GDM1 (cell line): ENCODE data around the gene SRL.

ENCODE experiments used
- DNase-seq: peaks from one replicate; lab custom pipeline; 2025; lab: John Stamatoyannopoulos, UW

SRL gene

DNA sequence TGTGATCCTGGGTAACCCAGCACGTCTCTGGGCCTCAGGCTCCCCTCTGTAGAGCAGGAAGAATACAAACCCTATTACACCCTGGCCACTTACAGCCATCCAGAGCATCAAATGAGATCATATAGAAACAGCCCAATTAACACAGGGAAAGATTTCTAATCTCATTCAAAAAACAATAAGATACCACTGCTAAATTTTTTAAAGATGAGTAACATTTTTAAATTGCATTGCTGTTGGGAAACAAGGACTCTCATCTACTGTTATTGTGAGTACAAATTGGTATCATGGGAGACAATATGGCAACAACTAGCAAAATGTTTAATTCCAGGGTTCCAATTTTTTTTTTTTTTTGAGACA, 41.1 kb downstream of the SRL start:
- DNase-seq, result no peak

GRCh38 chr16:4200000-4200780, 41.7 kb downstream of the SRL start:
- DNase-seq, result peak; percentile 39

DNA sequence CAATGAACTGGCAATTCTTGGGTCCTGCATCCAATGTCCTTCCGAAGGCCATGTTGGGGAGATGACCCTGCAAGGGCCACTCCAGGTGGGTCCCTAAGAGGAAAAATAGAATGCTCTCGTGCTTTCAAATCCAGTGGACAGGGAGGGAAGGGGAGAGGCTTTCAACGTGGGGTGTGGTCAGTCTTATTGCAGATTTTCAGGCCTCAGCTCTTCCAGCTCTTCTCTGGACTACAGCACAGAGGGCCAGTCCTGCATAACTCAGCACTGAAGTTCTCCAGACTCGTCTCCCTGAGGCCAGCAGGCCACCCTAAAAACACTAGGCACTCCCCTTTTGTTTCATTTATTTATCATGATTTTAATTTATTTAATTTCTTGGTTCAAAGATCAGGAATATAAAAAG, 43.1 kb downstream of the SRL start:
- no peak for DNase-seq

- peak; percentile 27 for DNase-seq
Observed at GRCh38 chr16:4194661-4195060, 47.2 kb downstream of the SRL start.

DNA sequence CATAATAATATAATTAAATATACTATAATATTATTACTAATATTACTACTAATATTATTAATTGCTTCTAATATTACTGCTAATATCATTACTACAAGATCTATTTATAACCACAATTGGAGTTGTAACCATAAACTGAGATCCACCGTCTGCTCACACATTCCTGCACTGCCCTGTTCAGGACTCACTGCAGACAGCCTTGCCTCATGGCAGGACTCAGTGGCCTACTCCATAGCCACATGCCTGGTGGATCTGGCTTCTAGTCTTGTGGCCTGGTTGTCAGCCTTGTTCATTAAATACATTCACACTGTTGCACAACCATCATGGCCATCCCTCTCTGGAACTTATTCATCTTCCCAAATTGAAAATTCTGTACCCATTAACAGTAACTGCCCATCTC, 48.0 kb downstream of the SRL start:
- no peak for DNase-seq

DNA sequence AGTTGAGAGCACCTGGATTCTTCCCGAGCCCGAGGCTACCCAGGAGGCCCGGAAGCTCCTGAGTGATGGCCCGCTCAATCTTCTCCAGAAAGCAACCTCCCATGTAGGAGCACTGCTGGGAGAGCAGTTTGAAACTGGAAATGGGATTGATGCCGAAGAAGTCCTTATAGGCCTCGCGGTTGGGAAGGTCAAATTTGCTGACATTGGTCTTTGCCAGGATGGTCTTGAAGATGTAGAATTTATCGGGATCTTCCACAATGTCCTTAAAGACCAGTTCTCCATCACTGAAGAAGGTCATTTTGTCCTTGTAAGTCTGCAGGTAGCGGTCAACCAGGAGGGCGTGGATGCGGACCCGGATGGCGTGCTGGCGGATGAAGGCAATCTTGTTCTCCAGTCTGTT, 49.7 kb downstream of the SRL start:
- no peak for DNase-seq

GRCh38 chr16:4190712-4191333, 51.1 kb downstream of the SRL start:
- no peak for DNase-seq

DNA sequence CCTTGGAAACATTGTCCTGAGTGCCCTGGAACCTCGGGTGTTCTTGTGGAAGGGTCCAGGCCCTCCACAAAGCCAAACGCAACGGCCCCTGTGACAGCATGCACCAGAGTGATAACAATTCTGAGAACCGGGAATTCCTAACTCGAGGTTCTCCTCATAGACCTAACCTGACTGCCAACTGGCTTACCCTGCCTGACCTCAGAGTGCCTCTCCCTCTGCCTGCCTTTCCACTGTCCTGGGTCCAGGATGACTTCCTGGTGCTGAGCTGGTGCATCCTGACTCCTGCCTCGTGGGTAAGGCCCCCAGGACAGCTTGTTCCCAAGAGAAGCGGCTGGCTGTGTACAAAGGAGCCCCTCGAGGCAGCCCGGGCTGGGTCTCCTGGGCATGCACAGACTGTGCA, 51.8 kb downstream of the SRL start:
- no peak for DNase-seq

- DNase-seq, result no peak
Observed at GRCh38 chr16:4184038-4184702, 57.7 kb downstream of the SRL start.

GRCh38 chr16:4183237-4184037, 58.4 kb downstream of the SRL start:
- DNase-seq, result peak; percentile 86

DNA sequence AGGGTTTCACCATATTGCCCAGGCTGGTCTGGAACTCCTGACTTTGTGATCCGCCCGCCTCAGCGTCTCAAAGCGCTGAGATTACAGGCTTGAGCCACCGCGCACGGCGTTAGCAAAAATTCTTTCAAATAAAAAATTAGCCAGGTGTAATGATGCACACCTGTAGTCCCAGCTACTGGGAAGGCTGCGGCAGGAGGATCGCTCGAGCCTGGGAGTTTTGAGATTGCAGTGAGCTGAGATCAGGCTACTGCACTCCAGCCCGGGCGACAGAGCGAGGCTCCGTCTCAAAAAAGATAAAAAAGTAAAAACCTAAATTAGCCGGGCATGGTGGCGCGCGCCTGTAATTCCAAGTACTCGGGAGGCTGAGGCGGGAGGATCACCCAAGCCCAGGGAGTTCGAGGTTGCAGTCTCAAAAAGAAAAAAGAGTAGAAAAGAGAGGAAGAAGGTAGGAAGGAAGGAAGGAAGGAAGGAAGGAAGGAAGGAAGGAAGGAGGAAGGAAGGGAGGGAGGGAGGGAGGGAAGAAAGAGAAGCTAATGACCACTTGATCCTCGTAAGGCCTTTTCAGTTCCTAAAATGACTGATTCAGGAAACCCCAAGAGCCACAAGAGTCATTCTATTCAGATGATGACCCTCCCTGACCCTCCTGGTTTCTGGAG, 59.2 kb downstream of the SRL start:
- DNase-seq, result peak; percentile 54

- DNase-seq, result no peak
Observed at GRCh38 chr16:4180511-4180910, 61.4 kb downstream of the SRL start.

DNA sequence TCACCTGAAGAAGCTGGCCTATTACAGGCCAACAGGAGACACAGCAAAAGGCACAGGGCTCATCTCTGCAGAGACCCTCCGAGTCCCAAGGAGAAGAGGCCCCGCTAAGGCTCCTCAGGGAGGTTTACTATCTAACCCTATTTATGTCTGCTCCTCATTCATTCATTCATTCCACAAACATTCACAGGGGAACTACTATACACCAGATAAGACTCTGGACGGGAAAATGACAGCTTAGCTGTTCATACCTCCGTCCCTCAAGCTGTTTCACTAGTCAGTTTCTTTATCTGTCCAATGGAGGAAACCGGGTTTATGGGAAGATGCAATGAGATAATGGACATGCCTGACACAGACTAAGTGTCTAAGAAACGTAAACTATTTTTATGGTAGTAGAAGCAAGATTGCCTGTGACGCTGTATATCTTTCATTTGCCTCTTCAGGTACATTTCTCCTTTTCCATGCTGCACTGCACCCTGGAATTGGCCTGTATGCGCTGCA, 62.1 kb downstream of the SRL start:
- no peak for DNase-seq

- no peak for DNase-seq
Observed at GRCh38 chr16:4179020-4179419, 62.9 kb downstream of the SRL start.

DNA sequence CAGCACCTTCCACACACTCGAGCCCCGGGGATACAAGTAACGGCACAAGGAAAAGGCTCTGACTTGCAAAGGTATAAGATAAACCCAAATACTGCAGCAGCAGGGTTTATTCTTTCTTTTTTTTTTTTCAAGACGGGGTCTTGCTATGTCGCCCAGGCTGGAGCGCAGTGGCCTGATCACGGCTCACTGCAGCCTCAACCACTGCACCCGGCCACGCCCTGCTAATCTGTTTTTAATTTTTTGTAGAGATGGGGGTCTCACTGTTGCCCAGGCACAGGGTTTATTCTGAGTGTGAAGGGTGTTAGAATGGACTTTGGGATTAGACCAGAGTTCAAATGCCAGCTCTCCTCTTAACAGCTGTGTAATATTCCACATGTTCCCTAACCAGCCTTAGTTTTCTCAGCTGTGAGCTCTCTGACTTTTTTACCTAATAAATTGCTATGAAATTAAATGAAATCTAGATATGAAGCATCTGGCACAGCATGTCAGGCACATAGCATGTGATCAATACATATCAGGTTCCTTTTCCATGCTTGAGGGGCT, 63.3 kb downstream of the SRL start:
- no peak for DNase-seq

DNA sequence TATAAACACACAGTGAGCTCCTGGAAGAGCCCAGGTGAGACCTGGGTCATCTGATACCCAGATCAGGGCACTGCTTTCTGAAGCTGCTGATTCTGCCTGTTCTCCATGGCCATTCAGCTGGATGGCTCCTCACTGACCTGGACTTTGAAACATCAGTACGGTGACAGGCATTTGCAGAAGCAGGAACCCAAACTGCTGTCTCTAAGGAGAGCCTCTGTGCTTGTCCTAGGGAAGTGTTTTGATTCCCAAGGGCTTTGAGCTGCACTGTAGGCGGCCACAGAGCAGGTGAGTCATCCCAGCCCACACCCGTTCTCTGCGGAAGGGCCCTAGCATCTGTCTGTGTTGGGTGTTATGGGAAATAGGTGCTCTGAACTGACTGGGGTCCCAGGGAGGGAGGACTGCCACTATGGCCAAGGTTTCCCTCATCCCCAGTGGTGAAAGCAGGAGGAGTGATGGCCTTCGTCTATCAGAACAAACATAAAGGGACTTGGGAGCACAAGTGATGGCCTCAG, 64.9 kb downstream of the SRL start:
- DNase-seq, result no peak

DNA sequence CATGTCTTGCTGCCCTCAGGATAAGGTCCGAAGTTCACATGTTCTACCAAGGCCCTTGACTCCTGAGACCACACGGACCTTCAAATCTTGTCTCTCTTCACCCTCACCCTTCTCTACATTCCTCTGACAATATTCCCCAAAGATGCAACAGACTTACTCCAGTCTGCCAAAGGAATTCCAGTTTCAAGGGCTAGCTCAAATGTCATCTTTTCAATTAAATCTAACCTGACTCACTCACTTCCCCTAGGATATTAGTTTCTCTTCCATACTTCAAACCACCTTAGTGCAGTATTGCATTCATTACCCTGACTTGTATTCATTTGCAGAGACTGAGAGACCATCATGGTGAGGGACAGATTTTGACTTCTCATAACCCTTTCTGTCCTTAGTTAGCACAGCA, 66.0 kb downstream of the SRL start:
- no peak for DNase-seq

- DNase-seq, result no peak
Observed at GRCh38 chr16:4172070-4172469, 69.8 kb downstream of the SRL start.

DNA sequence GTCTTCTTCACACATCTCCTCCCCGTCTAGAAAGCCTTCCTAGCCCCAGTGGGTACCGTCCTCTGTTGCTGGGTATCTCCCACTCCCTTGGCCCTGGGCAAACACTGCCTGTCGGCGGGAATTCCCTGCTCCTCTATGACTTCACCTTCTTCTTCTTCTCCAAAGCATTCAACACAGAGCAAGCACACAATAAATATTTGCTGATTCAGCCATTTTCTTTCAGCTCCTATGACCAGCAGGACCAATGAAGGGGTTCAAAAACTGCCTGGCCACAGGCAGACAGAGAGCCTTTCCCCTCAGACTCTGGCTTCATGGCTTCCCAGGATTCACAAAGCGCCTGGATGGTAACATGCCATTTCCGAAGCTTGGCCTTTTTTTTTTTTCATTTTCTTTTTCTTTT, 72.5 kb downstream of the SRL start:
- no peak for DNase-seq

GRCh38 chr16:4166821-4167220, 75.1 kb downstream of the SRL start:
- no peak for DNase-seq

DNA sequence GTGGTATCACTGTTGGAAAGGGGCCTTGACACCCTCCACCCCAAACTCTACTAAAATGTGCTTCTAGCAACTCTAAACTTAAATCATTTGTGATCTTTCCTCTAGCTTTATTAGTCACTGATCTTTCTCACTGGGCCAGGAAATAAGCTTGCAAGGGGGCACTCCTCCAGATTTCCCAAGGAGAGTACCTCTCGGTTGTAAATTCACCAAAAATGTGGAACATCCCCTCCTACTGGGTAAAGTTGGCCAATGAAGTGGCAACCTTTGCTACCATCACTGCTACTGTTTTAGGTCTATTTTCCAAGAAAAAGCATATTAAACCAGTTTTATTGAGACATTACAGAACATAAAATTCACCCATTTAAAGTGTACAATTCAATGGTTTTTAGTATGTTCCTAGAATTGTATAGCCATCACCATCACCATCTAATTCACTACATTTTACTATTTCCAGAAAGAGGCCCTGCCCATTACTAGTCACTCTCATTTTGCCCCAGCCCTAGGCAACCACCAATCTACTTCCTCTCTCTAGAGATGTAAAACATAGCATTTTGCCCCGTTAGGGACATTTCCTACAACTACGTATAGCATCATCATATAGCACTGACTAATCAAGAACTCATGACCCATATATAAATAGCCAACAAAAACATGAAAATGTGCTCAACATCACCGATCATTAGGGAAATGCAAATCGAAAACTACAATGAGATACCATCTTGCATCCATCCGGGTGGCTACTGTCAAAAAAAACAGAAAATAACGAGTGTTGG, 81.0 kb downstream of the SRL start:
- DNase-seq, result no peak
